Esophagus muscularis mucosa (tissue), 4 donors: ENCODE data around the gene IP6K2.
"Not testable (repeated sequence)": the region's sequence is repeated elsewhere in the genome, so short reads cannot be mapped to it uniquely, and the experiment has no call there.

ENCODE experiments used
- EP300 ChIP-seq: sonication (generic); formaldehyde crosslinking; IDR thresholded peaks from one replicate; pipeline ENCODE4 v1.6.1; 2017; ENCODE audit warnings: antibody characterized with exemption
- POLR2A ChIP-seq: fragments of 450-650 bp; IDR thresholded peaks from one replicate; pipeline ENCODE4 v1.6.1; 2017; ENCODE audit warnings: antibody characterized with exemption, moderate library complexity, mild to moderate bottlenecking, low read depth
- POLR2AphosphoS5 ChIP-seq, 2 donors: sonication (generic); formaldehyde crosslinking; IDR thresholded peaks; one replicate each; pipeline ENCODE4 v1.6.1; 2017; ENCODE audit warnings: antibody characterized with exemption in 2 of 2
- TF ChIP-seq, protein P1 (sequence below), 3 experiments: fragments of 200-600 bp in 2 of 3; fragments of 450-650 bp in 1 of 3; sonication (generic) in 2 of 3; IDR thresholded peaks; one replicate each; pipeline ENCODE4 v1.5.1; 2017 to 2019; ENCODE audit warnings: antibody characterized with exemption in 3 of 3, mild to moderate bottlenecking in 2 of 3, moderate library complexity in 1 of 3

DNA sequence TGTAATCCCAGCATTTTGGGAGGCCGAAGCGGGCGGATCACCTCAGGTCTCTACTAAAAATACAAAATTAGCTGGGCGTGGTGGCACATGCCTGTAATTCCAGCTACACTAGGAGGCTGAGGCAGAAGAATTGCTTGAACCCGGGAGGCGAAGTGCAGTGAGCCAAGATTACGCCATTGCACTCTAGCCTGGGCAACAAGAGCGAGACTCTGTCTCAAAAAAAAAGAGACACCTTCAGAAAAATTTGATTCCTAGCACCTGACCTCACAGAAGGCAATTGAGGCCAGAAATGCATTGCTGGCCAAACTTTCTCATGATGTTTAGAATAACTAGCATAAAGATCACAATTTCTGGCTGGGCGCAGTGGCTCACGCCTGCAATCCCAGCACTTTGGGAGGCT lies 24.2 kb upstream of the IP6K2 start:
- TF ChIP-seq, protein P1, sequence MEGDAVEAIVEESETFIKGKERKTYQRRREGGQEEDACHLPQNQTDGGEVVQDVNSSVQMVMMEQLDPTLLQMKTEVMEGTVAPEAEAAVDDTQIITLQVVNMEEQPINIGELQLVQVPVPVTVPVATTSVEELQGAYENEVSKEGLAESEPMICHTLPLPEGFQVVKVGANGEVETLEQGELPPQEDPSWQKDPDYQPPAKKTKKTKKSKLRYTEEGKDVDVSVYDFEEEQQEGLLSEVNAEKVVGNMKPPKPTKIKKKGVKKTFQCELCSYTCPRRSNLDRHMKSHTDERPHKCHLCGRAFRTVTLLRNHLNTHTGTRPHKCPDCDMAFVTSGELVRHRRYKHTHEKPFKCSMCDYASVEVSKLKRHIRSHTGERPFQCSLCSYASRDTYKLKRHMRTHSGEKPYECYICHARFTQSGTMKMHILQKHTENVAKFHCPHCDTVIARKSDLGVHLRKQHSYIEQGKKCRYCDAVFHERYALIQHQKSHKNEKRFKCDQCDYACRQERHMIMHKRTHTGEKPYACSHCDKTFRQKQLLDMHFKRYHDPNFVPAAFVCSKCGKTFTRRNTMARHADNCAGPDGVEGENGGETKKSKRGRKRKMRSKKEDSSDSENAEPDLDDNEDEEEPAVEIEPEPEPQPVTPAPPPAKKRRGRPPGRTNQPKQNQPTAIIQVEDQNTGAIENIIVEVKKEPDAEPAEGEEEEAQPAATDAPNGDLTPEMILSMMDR (IDR thresholded peaks at IDR 0.05) = not testable (repeated sequence)
- TF ChIP-seq POLR2AphosphoS5 (IDR thresholded peaks at IDR 0.05); POLR2A; EP300: not testable (repeated sequence)
